Ovary (tissue), 3 donors: Measurements from ENCODE around the gene IGLL1.

ENCODE experiments used
- EP300 ChIP-seq: sonication (generic); formaldehyde crosslinking; IDR thresholded peaks from one replicate; pipeline ENCODE4 v1.6.1; 2017; ENCODE audit warnings: antibody characterized with exemption
- POLR2A ChIP-seq: fragments of 450-650 bp; IDR thresholded peaks from one replicate; pipeline ENCODE4 v1.6.1; 2017; ENCODE audit warnings: antibody characterized with exemption, mild to moderate bottlenecking, moderate library complexity
- TF ChIP-seq, protein P1 (sequence below), 3 donors: fragments of 450-650 bp in 2 of 3; fragments of 200-600 bp in 1 of 3; IDR thresholded peaks; one replicate each; pipeline versions ENCODE4 v1.5.1 to v1.8.0; 2016 to 2022; ENCODE audit warnings: antibody characterized with exemption in 3 of 3, mild to moderate bottlenecking in 1 of 3
- donor health status: DM: no; HTN: no; CAD: no.

DNA sequence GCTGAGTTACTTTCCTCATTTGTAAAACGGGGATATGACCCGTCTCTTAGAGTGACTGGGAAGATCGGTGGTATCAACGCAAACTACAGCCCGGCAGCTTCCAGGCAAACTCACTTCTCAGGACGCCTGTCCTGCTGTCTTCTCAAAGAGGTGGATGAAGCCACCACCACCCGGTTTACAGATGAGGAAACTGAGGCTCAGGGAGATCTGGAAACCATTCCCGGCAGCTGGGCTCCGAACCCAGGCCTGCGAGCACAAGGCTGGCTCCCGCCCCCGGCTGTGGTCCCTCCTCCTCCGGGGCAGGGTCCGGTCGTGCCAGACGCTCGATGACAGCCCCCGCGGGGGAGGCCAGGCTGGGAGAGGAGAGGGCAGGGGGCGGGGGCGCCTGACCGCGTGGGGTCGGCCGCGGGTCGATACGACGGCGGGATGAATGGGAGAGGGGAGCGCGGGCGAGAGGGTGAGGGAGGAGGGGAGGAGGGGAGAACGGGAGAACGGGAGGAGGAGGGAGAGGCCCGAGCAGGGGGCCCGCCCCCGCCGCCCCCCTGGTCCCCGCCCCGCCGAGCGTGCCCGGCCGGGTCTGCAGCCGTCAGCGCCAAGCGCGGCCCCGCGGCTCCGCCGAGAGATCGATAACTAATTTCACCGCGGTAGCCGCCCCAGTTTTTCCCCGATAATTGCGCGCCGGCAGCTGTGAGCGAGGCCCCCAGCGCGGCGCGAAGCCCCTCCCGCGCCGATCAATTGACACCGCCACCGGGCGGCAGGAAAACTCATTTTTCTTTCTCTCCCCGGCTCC, 14.0 kb downstream of the IGLL1 start:
- TF ChIP-seq, protein P1, sequence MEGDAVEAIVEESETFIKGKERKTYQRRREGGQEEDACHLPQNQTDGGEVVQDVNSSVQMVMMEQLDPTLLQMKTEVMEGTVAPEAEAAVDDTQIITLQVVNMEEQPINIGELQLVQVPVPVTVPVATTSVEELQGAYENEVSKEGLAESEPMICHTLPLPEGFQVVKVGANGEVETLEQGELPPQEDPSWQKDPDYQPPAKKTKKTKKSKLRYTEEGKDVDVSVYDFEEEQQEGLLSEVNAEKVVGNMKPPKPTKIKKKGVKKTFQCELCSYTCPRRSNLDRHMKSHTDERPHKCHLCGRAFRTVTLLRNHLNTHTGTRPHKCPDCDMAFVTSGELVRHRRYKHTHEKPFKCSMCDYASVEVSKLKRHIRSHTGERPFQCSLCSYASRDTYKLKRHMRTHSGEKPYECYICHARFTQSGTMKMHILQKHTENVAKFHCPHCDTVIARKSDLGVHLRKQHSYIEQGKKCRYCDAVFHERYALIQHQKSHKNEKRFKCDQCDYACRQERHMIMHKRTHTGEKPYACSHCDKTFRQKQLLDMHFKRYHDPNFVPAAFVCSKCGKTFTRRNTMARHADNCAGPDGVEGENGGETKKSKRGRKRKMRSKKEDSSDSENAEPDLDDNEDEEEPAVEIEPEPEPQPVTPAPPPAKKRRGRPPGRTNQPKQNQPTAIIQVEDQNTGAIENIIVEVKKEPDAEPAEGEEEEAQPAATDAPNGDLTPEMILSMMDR (IDR thresholded peaks at IDR 0.05), result no peak
- TF ChIP-seq POLR2A (no peak), EP300 (no peak)
